Myocyte (in vitro differentiated cells): ENCODE measurements around the gene MAPK4. TPM values are rescaled to one million over a fixed set of nuclear protein-coding genes. Genes with fewer than 3 reads are reported as not detected.

Source experiments
- DNase-seq: peaks from one replicate; pipeline ENCODE4 v3.0.0-alpha.2; 2012; ENCODE audit warnings: low read depth
- total RNA-seq: library from RNA; depleted of rRNA; stranded (reverse); fragments of >200 nt; gene quantifications from 2 replicates; pipeline ENCODE4 v1.2.3, GENCODE V29; 2014

MAPK4 gene
- total RNA-seq, 1 donor from 2014 or later, result not detected

DNA sequence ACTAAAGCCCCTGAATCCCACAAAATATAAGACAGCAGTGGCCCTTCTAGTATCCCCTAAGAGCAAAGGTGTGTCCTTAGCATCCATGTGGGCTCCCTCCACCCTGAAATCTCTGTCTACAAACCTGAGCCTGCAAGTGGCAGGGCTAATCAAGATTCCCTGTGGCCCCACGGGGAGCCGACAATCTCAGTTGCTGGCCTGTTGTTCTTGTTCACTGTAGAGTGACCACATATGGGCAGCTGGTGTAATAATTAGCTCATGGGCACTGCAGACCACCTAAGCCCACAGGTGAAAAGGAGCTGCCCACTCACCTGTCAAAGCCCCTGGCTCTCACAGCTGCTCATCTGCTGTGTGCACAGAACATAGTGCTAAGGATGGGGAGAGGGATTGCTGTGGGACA, 157.7 kb downstream of the MAPK4 start:
- DNase-seq, result no peak

DNA sequence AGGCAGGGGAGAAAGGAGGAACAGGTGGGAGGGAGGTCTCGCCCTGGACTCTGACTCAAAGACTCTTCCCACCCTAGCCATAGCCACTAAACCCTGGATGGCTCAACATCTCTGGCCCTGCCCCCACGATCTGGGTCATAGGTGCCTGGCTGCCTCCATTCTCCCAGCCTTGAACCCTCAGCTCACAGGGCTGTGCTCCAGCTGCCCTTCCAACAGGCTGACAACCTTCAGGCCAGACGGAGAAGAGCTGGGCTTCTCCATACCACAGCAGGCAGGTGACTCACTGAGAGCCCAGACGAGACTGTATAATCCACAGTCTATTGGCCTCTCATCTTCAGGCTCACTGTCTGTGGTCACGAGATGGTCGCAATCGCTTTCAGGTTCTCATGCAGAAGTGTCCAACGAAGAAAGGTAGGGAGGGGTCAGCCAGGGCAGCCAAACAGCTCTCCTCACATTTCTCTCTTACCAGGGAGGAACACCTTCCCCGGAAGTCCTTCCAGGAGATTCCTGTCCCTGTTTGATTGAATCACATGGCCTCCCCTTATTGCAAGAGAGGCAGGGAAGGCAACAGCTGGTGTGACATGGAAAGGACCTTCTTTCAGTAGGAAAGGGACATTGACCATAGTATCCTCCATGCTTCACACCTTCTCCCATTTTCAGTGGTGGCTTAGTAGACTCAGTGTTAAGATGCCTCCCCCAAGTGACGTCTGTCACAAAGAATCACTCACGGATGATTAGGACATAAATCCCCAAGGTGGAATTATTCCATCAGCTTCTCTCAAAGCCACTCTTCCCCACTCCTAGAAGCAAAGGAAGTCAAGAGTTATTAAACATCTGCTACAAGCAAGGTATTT, 159.8 kb downstream of the MAPK4 start:
- no peak for DNase-seq

- DNase-seq, result no peak
These were observed 160.4 kb downstream of the MAPK4 start for GRCh38 chr18:50720325-50720674.

GRCh38 chr18:50721006-50721405, 161.1 kb downstream of the MAPK4 start:
- DNase-seq, result no peak

DNA sequence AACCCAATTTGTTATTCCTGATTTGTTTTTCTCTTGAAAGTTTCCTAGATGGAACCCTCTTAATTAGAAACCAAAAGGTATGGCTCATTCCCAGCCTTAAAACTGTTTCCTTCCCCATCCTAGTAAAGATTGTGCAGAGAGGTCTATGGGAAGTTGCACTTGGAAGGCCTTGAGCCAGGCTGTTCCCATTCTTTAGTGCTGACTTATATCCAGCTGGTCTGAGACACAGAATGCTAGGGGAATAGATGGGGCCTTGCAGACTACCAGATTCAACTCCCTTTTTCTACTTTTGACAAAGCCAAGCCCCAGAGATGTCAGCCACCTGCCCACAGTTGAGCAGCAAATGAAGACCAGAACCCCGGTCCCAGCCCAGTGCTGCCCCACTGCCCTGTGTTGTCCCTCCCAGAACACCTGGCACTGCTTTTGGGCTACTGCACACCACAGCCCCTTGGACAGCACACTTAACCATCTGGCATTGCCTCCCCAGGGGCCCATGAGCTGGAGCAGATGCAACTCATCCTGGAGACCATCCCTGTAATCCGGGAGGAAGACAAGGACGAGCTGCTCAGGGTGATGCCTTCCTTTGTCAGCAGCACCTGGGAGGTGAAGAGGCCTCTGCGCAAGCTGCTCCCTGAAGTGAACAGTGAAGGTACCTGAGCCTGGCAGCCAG, 161.7 kb downstream of the MAPK4 start:
- no peak for DNase-seq

DNA sequence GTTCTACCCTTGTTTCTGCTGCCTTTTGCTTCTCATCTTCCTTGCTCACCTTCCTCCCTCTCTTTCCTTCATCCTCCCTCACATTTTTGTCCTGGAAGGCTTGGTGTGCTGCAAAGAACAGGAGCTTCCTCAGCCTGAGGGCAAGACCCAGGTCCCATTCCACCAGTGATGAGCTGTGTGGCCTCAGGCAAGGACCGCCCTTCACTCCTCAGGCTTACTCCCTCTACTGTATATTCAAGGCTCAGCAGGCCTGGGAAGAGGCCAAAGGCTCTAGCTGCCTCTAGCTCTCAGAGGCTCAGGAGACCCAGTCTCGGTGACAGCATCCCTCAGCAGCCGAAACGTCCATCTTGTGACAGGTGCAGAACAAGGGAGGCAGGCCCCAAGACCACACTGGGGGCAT, 162.4 kb downstream of the MAPK4 start:
- no peak for DNase-seq

DNA sequence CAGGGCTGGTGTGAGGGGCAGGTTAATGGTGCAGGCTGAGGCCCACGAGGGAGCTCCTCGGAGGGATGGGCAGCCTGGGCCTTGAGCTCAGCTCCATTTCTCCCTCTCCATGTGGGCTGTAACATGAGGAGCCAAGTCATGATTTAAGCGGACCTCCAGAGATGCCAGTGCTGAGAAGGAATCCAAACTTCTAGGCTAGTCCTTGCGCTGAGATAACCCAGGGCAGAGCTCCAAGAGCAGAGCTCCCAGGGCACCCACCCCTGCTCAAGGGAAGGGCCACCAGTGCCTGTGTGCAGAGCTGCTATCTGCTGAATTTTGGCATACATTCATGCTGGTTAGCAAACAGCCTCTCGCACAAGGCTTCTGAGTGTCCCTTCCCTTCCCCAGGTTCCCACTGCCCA, 164.9 kb downstream of the MAPK4 start:
- no peak for DNase-seq

- peak; percentile 28 for DNase-seq
These were observed 167.2 kb downstream of the MAPK4 start for GRCh38 chr18:50726960-50727589.

GRCh38 chr18:50727721-50728471, 168.0 kb downstream of the MAPK4 start:
- no peak for DNase-seq

DNA sequence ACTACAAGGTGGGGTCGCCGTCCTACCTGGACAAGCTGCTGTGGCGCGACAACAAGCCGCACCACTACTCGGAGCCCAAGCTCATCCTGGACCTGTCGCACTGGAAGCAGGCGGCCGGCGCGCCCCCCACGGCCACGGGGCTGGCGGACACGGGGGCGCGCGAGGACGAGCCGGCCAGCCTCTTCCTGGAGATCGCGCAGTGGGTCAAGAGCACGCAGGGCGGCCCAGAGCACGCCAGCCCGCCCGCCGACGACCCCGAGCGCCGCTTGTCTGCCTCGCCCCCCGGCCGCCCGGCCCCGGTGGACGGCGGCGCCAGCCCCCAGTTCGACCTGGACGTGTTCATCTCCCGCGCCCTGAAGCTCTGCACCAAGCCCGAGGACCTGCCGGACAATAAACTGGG, 169.5 kb downstream of the MAPK4 start:
- no peak for DNase-seq

GRCh38 chr18:50729986-50730385, 170.1 kb downstream of the MAPK4 start:
- no peak for DNase-seq

GRCh38 chr18:50734342-50734741, 174.5 kb downstream of the MAPK4 start:
- no peak for DNase-seq

DNA sequence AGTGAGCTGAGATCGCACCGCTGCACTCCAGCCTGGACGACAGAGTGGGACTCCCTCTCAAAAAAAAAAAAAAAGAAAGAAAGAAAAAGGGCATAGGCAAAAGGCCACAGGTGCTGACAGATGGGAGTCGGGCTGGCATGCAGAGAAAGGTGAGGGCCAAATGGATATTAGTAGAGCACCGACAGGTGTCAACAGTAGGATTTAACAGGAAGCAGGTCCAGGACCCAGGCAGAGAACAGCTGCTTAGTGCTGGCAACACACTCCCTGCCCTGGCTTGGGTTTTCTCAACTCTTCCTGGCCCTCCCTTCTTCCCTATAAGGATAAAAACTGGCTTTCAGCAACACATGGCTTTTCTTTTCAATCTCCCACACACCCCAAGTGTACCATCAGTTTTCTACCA, 175.0 kb downstream of the MAPK4 start:
- DNase-seq, result no peak

- DNase-seq, result no peak
These were observed 177.2 kb downstream of the MAPK4 start for GRCh38 chr18:50737127-50737526.

DNA sequence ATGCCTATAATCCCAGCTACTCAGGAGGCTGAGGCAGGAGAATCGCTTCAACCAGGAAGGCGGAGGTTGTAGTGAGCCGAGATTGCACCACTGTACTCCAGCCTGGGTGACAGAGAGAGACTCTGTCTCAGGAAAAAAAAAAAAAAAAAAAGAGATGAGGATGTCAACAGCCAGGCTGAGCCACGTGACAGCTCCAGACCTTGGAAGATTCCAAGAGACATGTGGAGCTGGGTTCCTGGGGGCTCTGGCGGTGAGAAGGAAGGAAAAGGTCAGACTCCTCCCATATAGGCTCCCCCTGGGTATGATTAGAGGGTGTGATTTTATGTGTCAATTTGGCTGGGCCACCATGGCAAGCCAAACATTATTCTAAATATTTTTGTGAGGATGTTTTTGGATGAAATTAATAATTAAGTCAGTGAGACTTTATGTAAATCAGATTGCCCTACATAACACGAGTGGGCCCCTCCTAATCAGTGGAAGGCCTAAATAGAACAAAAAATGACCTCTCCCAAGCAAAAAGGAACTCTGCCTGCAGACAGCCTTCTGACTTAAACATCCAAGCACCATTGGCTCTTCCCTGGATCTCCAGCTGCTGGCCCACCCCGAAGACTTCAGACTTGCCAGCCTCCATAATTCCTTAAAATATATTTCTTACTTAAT, 178.3 kb downstream of the MAPK4 start:
- no peak for DNase-seq

- no peak for DNase-seq
These were observed 183.1 kb downstream of the MAPK4 start for GRCh38 chr18:50742952-50743351.

GRCh38 chr18:50744253-50744652, 184.4 kb downstream of the MAPK4 start:
- no peak for DNase-seq

- DNase-seq, result no peak
These were observed 186.1 kb downstream of the MAPK4 start for GRCh38 chr18:50745945-50746344.

DNA sequence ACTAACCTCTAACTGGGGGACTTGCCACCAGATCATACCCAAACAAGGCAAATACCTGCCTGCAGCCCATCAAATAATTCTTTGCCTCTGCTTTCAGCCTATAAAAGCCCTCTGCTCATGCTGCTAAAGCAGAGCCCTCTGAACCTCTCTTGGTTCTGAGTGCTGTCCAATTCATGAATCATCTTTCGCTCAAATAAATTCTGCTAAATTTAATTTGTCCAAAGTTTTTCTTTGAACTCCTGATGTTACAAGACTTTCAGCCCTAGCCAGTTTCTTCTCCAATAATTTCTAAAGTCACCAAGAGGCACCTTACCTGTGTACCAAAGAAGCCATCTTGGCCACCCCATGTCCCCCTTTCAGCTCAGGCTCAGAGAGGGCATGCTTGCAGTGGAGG, 188.0 kb downstream of the MAPK4 start:
- DNase-seq, result no peak

DNA sequence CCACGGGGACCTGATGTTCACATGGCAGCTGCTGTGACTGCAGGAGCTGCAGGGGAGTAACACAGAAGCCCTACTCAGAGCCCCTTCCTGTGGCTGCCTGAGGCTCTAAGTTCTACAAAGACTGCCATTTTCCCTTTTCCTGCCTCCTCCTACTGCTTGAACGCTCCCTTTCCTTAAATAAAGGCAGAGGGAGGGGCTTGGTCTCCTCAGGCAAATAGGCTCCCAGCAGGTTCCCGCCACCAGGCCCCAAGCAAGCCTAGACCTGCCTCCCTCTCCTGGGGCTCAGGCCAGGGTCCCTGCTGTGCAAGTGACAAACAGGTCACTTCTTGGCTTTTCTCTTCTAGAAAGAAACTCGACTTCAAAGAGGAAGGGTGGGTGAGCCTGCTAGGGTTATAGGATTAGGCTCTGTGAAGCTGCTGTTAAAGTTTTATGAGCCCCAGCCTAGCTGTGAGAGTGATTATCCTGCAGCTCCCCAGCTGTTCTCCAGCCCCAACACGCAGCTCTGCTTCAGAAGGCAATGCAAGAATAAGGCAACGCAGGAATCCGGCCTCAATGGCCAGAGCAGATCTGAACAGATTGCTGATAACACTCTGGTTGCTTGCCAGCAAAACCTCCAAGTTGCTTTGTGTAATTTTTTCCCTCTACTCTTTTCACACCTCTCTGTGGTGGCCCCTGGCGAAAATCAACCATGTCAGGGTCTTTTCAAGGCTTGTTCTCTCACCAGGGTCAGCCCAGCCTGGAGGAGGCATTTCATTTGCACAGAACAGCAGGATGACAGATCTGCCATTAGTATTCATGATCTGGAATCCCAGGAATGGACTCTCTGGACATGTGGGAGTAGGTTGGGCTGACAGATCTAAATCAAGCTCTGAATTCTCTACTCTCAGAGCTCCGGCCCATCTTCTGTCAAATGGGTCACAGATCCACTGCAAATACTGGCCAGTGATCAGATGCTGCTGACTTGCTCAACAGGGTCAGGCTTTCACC, 188.6 kb downstream of the MAPK4 start:
- DNase-seq, result no peak
